Brain microvascular endothelial cell (primary cell): ENCODE results near the gene SRRM3.
"Not testable (repeated sequence)": the region's sequence is repeated elsewhere in the genome, so short reads cannot be mapped to it uniquely, and the experiment has no call there.

Source experiments
- DNase-seq: peaks from one replicate; pipeline ENCODE4 v3.0.0-alpha.2; 2020
- H3K27ac ChIP-seq: fragments of 250-450 bp; sonication (Bioruptor Pico); 2 replicates; pipeline ENCODE4 v1.5.1; 2020; ENCODE audit warnings: mild to moderate bottlenecking, moderate library complexity
- H3K27me3 ChIP-seq: fragments of 250-450 bp; sonication (Bioruptor Pico); replicated peaks from 2 replicates; pipeline ENCODE4 v1.5.1; 2020; ENCODE audit warnings: mild to moderate bottlenecking
- H3K36me3 ChIP-seq: fragments of 250-450 bp; sonication (Bioruptor Pico); replicated peaks from 2 replicates; pipeline ENCODE4 v1.5.1; 2020; ENCODE audit warnings: mild to moderate bottlenecking
- H3K4me3 ChIP-seq: 2 replicates; pipeline ENCODE4 v1.5.1; 2011; ENCODE audit warnings: low read depth, mild to moderate bottlenecking, control low read depth, low read length, moderate library complexity
- in situ Hi-C: cut with HindIII; loops from 2 replicates; pipeline ENCODE4 v1.10.0; 2017; ENCODE audit warnings: low sequenced_read_pairs, low pct_ligation_motif_present
- TF ChIP-seq, protein P1 (sequence below): IDR thresholded peaks from 2 replicates; pipeline ENCODE4 v1.5.1; 2011; ENCODE audit warnings: low read depth, mild to moderate bottlenecking, moderate library complexity, low read length, control low read depth, inconsistent platforms; ENCODE audit errors: missing control alignments

The SRRM3 gene

DNA sequence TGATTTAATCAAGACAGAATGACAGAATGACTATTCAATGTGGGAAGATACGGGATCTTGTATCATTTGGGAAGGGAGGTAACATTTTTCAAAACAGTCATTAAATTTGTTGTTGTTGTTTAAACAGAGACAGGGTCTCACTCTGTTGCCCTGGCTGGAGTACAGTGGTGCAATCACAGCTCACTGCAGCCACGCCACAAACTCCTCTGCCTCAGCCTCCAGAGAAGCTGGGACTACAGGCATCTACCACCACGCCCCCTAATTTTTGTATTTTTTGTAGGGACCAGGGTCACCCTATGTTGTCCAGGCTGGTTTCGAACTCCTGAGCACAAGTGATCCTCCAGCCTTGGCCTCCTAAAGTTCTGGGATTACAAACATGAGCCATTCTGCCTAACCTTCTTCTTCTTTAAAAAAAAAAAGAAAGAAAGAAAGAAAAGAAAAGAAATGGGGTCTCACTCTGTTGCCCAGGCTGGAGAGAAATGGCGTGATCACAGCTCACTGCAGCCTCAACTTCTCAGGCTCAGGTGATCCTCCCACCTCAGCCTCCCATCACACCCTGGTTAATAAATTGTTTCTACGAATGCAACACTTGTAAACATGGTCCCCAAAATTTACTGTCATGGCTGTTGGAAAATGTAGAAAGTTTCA is 132.7 kb downstream of the SRRM3 start:
- no peak for DNase-seq
- in situ Hi-C loops = no loop called here
- H3K36me3 ChIP-seq = peaks cover 37% of the 10 kb centered on the region
- no peaks in the 10 kb centered on the region for H3K27me3 ChIP-seq
- TF ChIP-seq, protein P1, sequence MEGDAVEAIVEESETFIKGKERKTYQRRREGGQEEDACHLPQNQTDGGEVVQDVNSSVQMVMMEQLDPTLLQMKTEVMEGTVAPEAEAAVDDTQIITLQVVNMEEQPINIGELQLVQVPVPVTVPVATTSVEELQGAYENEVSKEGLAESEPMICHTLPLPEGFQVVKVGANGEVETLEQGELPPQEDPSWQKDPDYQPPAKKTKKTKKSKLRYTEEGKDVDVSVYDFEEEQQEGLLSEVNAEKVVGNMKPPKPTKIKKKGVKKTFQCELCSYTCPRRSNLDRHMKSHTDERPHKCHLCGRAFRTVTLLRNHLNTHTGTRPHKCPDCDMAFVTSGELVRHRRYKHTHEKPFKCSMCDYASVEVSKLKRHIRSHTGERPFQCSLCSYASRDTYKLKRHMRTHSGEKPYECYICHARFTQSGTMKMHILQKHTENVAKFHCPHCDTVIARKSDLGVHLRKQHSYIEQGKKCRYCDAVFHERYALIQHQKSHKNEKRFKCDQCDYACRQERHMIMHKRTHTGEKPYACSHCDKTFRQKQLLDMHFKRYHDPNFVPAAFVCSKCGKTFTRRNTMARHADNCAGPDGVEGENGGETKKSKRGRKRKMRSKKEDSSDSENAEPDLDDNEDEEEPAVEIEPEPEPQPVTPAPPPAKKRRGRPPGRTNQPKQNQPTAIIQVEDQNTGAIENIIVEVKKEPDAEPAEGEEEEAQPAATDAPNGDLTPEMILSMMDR = no peak
- H3K4me3 ChIP-seq = no peak overlapping the region
- no peak overlapping the region for H3K27ac ChIP-seq

DNA sequence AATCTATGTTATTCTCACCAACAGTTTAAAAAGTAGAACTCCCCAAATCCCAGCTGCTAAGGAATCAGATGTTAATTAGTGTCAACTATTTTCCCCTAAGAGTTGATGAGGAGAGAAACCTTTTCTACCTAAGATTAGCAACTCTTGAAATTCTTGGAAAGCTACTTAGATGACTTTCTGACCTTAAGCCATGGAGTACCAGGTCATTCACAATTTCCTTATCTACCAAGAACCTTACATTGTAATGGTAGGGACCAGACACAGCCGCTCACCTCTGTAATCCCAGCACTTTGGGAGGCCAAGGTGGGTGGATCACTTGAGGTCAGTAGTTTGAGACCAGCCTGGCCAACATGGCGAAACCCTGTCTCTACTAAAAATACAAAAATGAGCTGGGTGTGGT is 133.7 kb downstream of the SRRM3 start:
- H3K27me3 ChIP-seq, DNase-seq, in situ Hi-C loops, H3K27ac ChIP-seq, H3K4me3 ChIP-seq: not testable (repeated sequence)
- H3K36me3 ChIP-seq = peaks cover 32% of the 10 kb centered on the region

DNA sequence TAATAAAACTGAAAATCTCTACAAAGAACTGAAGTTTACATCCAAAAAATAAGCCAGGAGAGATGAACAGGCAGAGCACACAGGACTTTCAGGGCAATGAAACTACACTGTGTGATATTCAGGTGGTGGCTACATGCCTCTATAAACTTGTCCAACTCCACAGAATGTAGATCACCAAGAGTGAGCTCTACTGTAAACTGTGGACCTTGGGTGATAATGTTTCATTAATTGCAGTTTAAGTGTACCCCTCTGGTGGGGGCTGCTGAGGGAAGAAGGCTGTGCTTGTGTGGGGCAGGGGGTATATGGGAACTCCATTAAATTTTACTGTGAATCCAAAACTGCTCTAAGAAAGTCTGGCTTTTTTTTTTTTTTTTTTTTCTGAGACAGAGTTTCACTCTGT is 134.4 kb downstream of the SRRM3 start:
- Histone ChIP-seq H3K4me3 (no peak overlapping the region), H3K36me3 (peaks cover 27% of the 10 kb centered on the region), H3K27ac (no peak overlapping the region), H3K27me3 (no peaks in the 10 kb centered on the region)
- DNase-seq = no peak
- in situ Hi-C loops = no loop called here
- TF ChIP-seq, protein P1 = no peak
